Epithelial cell of esophagus (primary cell): ENCODE results near the gene RAB15.
"Not testable (repeated sequence)": the region's sequence is repeated elsewhere in the genome, so short reads cannot be mapped to it uniquely, and the experiment has no call there.

Experiments
- DNase-seq: peaks from one replicate; pipeline ENCODE4 v3.0.0; 2010; ENCODE audit warnings: low read depth
- H3K4me3 ChIP-seq: 2 replicates; pipeline ENCODE4 v1.5.1; 2011; ENCODE audit warnings: mild to moderate bottlenecking, low read length, control low read depth
- CTCF ChIP-seq: IDR thresholded peaks from 2 replicates; pipeline ENCODE4 v1.5.1; 2011; ENCODE audit warnings: low read depth, mild to moderate bottlenecking, low read length, control low read depth, inconsistent platforms; ENCODE audit not compliant: insufficient read depth; ENCODE audit errors: missing control alignments

RAB15 gene

GRCh38 chr14:64915797-64916196, 56.3 kb downstream of the RAB15 start:
- H3K4me3 ChIP-seq: no peak overlapping the region
- no peak for DNase-seq
- no peak for TF ChIP-seq CTCF

GRCh38 chr14:64915029-64915424, 57.1 kb downstream of the RAB15 start:
- TF ChIP-seq CTCF: no peak
- no peak for DNase-seq
- peak overlapping the region; percentile 98 for H3K4me3 ChIP-seq

GRCh38 chr14:64914237-64915028, 57.7 kb downstream of the RAB15 start, which contains the start of gene CHURC1:
Gene CHURC1 (plus strand): TSS chr14:64914455. CDS start chr14:64914496, 41 bp downstream.
- DNase-seq: peak; percentile 99
- H3K4me3 ChIP-seq: peak within 1 kb of the TSS; percentile 98
- TF ChIP-seq CTCF: no peak

GRCh38 chr14:64913477-64913876, 58.7 kb downstream of the RAB15 start:
- not testable (repeated sequence) for H3K4me3 ChIP-seq, DNase-seq

GRCh38 chr14:64912261-64912660, 59.9 kb downstream of the RAB15 start:
- no peak overlapping the region for H3K4me3 ChIP-seq
- DNase-seq: no peak
- TF ChIP-seq CTCF: no peak

GRCh38 chr14:64910847-64911495, 61.2 kb downstream of the RAB15 start:
- H3K4me3 ChIP-seq: no peak overlapping the region
- peak; percentile 78 for TF ChIP-seq CTCF
- peak; percentile 52 for DNase-seq

- H3K4me3 ChIP-seq: no peak overlapping the region
- no peak for TF ChIP-seq CTCF
- DNase-seq: no peak
These were observed 66.1 kb downstream of the RAB15 start for GRCh38 chr14:64906022-64906421.
